ENCODE measurements around the gene ZNF227. TPM values are rescaled to one million over a fixed set of nuclear protein-coding genes. Genes with fewer than 3 reads are reported as not detected.
"Not testable (repeated sequence)": the region's sequence is repeated elsewhere in the genome, so short reads cannot be mapped to it uniquely, and the experiment has no call there.

Gene ZNF227
- total RNA-seq, 1 experiment from 2014 or later: 29.4 TPM

DNA sequence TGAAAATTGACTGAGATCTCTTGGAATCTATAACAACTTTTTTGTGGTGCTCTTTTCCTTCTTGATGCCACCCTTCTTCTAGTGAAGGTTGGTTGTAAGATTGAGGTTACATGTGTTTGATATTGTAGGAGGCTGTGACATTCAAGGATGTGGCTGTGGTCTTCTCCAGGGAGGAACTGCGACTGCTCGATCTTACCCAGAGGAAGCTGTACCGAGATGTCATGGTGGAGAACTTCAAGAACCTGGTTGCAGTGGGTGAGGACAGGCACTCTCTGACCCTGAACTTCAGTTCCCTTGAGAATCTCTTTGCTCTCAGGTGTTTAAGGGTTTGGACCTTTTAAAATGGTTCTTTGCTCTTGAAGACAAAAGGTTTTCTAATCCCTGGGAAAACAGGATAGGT is 16.0 kb downstream of the ZNF227 start:
- Mint-ChIP-seq H3K27ac (ENCODE audit: unreplicated experiment) (no peak overlapping the region), H3K27me3 (ENCODE audit: unreplicated experiment) (no peaks in the 10 kb centered on the region), H3K9me3 (ENCODE audit: low read depth, unreplicated experiment) (peaks cover 19% of the 10 kb centered on the region), H3K4me3 (ENCODE audit: low read depth, unreplicated experiment) (no peak overlapping the region), H3K36me3 (ENCODE audit: insufficient read depth, unreplicated experiment) (peaks cover 39% of the 10 kb centered on the region), H3K4me1 (ENCODE audit: low read depth, unreplicated experiment) (no peaks in the 10 kb centered on the region)
- TF ChIP-seq, protein P1, sequence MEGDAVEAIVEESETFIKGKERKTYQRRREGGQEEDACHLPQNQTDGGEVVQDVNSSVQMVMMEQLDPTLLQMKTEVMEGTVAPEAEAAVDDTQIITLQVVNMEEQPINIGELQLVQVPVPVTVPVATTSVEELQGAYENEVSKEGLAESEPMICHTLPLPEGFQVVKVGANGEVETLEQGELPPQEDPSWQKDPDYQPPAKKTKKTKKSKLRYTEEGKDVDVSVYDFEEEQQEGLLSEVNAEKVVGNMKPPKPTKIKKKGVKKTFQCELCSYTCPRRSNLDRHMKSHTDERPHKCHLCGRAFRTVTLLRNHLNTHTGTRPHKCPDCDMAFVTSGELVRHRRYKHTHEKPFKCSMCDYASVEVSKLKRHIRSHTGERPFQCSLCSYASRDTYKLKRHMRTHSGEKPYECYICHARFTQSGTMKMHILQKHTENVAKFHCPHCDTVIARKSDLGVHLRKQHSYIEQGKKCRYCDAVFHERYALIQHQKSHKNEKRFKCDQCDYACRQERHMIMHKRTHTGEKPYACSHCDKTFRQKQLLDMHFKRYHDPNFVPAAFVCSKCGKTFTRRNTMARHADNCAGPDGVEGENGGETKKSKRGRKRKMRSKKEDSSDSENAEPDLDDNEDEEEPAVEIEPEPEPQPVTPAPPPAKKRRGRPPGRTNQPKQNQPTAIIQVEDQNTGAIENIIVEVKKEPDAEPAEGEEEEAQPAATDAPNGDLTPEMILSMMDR (IDR thresholded peaks at IDR 0.05; ENCODE audit: unreplicated experiment): no peak
- intact Hi-C loops (cut with micrococcal nuclease; ENCODE audit: unreplicated experiment): no loop called here
- no peak for DNase-seq
- BruUV-seq (replicated peaks): no TSS peak
- CTCF ChIA-PET: no interaction called here

GRCh38 chr19:44232867-44233266 is 20.5 kb downstream of the ZNF227 start:
- TF ChIP-seq, protein P1 (IDR thresholded peaks at IDR 0.05; ENCODE audit: unreplicated experiment): no peak
- Mint-ChIP-seq H3K9me3 (ENCODE audit: low read depth, unreplicated experiment) (peaks cover 34% of the 10 kb centered on the region), H3K4me3 (ENCODE audit: low read depth, unreplicated experiment) (no peak overlapping the region), H3K4me1 (ENCODE audit: low read depth, unreplicated experiment) (no peaks in the 10 kb centered on the region), H3K27ac (ENCODE audit: unreplicated experiment) (no peak overlapping the region), H3K27me3 (ENCODE audit: unreplicated experiment) (no peaks in the 10 kb centered on the region), H3K36me3 (ENCODE audit: insufficient read depth, unreplicated experiment) (peaks cover 59% of the 10 kb centered on the region)
- CTCF ChIA-PET: no interaction called here
- DNase-seq: no peak
- intact Hi-C loops (cut with micrococcal nuclease; ENCODE audit: unreplicated experiment): no loop called here
- BruUV-seq (replicated peaks): no TSS peak

- no peak overlapping the region for H3K27ac Mint-ChIP-seq (ENCODE audit: unreplicated experiment)
- TF ChIP-seq, protein P1 (IDR thresholded peaks at IDR 0.05; ENCODE audit: unreplicated experiment): no peak
- no peaks in the 10 kb centered on the region for H3K27me3 Mint-ChIP-seq (ENCODE audit: unreplicated experiment)
- peaks cover 40% of the 10 kb centered on the region for H3K36me3 Mint-ChIP-seq (ENCODE audit: insufficient read depth, unreplicated experiment)
- no peak overlapping the region for H3K4me3 Mint-ChIP-seq (ENCODE audit: low read depth, unreplicated experiment)
- no TSS peak for BruUV-seq (replicated peaks)
- intact Hi-C loops (cut with micrococcal nuclease; ENCODE audit: unreplicated experiment): no loop called here
- CTCF ChIA-PET: no interaction called here
- DNase-seq: no peak
- H3K9me3 Mint-ChIP-seq (ENCODE audit: low read depth, unreplicated experiment): peaks cover 29% of the 10 kb centered on the region
- no peaks in the 10 kb centered on the region for H3K4me1 Mint-ChIP-seq (ENCODE audit: low read depth, unreplicated experiment)
These were observed 24.1 kb downstream of the ZNF227 start for GRCh38 chr19:44236384-44236783.

DNA sequence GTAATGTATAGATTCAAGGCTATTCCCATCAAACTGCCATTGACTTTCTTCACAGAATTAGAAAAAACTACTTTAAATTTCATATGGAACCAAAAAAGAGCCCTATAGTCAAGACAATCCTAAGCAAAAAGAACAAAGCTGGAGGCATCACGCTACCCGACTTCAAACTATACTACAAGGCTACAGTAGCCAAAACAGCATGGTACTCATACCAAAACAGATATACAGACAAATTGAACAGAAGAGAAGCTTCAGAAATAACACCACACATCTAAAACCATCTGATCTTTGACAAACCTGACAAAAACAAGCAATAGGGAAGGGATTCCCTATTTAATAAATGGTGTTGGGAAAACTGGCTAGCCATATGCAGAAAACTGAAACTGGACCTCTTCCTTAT is 40.0 kb downstream of the ZNF227 start:
- intact Hi-C loops (cut with micrococcal nuclease; ENCODE audit: unreplicated experiment); H3K36me3 Mint-ChIP-seq (ENCODE audit: insufficient read depth, unreplicated experiment); CTCF ChIA-PET; H3K27ac Mint-ChIP-seq (ENCODE audit: unreplicated experiment); H3K4me3 Mint-ChIP-seq (ENCODE audit: low read depth, unreplicated experiment); DNase-seq; H3K4me1 Mint-ChIP-seq (ENCODE audit: low read depth, unreplicated experiment); BruUV-seq (replicated peaks); H3K27me3 Mint-ChIP-seq (ENCODE audit: unreplicated experiment): not testable (repeated sequence)
- H3K9me3 Mint-ChIP-seq (ENCODE audit: low read depth, unreplicated experiment): peaks cover 27% of the 10 kb centered on the region

GRCh38 chr19:44253392-44253791 is 41.1 kb downstream of the ZNF227 start:
- BruUV-seq (replicated peaks); H3K4me3 Mint-ChIP-seq (ENCODE audit: low read depth, unreplicated experiment); H3K27ac Mint-ChIP-seq (ENCODE audit: unreplicated experiment); H3K4me1 Mint-ChIP-seq (ENCODE audit: low read depth, unreplicated experiment); H3K36me3 Mint-ChIP-seq (ENCODE audit: insufficient read depth, unreplicated experiment); DNase-seq; CTCF ChIA-PET; H3K27me3 Mint-ChIP-seq (ENCODE audit: unreplicated experiment); intact Hi-C loops (cut with micrococcal nuclease; ENCODE audit: unreplicated experiment): not testable (repeated sequence)
- peaks cover 27% of the 10 kb centered on the region for H3K9me3 Mint-ChIP-seq (ENCODE audit: low read depth, unreplicated experiment)

All from Calu3 (cell line).